IMR-90 (cell line): Measurements from ENCODE around the gene ART4. TPM values are rescaled to one million over a fixed set of nuclear protein-coding genes. Genes with fewer than 3 reads are reported as not detected.

ENCODE experiments used
- ATAC-seq: fragments of 200-7000 bp; cut with Tn5 transposase; 2 replicates; pipeline ENCODE4 v1.9.1; 2020; ENCODE audit warnings: low read depth, mild to moderate bottlenecking, moderate library complexity
- BruUV-seq: library from RNA; stranded (reverse); fragments of 400-500 nt; replicated peaks from 2 replicates; lab custom pipeline; 2021; lab: Mats Ljungman, UMichigan
- CTCF ChIA-PET: fragments of 300-600 bp; formaldehyde crosslinking; extraction: SDS; loops from one replicate; lab custom pipeline; 2021; ENCODE audit warnings: antibody characterized with exemption; lab: Yijun Ruan, JAX
- POLR2A ChIA-PET: fragments of 300-600 bp; sonication (Branson Sonifier 250); formaldehyde crosslinking; loops from one replicate; lab custom pipeline; 2022; ENCODE audit warnings: antibody characterized with exemption; ENCODE audit not compliant: unreplicated experiment; lab: Charles Lee
- DNase-seq: peaks from one replicate; pipeline ENCODE4 v3.0.0; 2013
- H2AFZ ChIP-seq: replicated peaks from 2 replicates; pipeline ENCODE3; 2013; ENCODE audit warnings: low read length, mild to moderate bottlenecking; ENCODE audit not compliant: poor library complexity
- H2AK5ac ChIP-seq: 2 replicates; pipeline ENCODE4 v1.6.1; 2013; ENCODE audit warnings: low read depth, low read length, inconsistent platforms
- H2AK9ac ChIP-seq: replicated peaks from 2 replicates; pipeline ENCODE3; 2013; ENCODE audit warnings: mild to moderate bottlenecking, low read depth, low read length, moderate library complexity; ENCODE audit not compliant: poor library complexity
- H2BK120ac ChIP-seq: 2 replicates; pipeline ENCODE4 v1.6.1; 2013; ENCODE audit warnings: low read depth, low read length, inconsistent platforms
- H2BK15ac ChIP-seq: 3 replicates; pipeline ENCODE4 v1.6.1; 2013; ENCODE audit warnings: low read depth, low read length, inconsistent platforms
- H2BK20ac ChIP-seq: 2 replicates; pipeline ENCODE4 v1.6.1; 2013; ENCODE audit warnings: low read depth, mild to moderate bottlenecking, inconsistent platforms, low read length, moderate library complexity
- H2BK5ac ChIP-seq: 2 replicates; pipeline ENCODE4 v1.6.1; 2013; ENCODE audit warnings: mild to moderate bottlenecking, low read depth, low read length, inconsistent platforms; ENCODE audit not compliant: poor library complexity, severe bottlenecking
- H3K14ac ChIP-seq: replicated peaks from 2 replicates; pipeline ENCODE4 v1.6.1; 2013; ENCODE audit warnings: low read depth, low read length, inconsistent platforms
- H3K18ac ChIP-seq: 2 replicates; pipeline ENCODE4 v1.6.1; 2013; ENCODE audit warnings: low read depth, low read length, control low read depth
- H3K23ac ChIP-seq: 2 replicates; pipeline ENCODE4 v1.6.1; 2013; ENCODE audit warnings: low read depth, low read length, inconsistent platforms
- H3K27ac ChIP-seq: 2 replicates; pipeline ENCODE4 v1.5.1; 2013; ENCODE audit warnings: mild to moderate bottlenecking, control low read depth, low read length; ENCODE audit not compliant: insufficient read depth
- H3K27me3 ChIP-seq: 2 replicates; pipeline ENCODE4 v1.6.1; 2013; ENCODE audit warnings: low read length; ENCODE audit not compliant: control insufficient read depth, insufficient read depth
- H3K36me3 ChIP-seq: 2 replicates; pipeline ENCODE4 v1.6.1; 2013; ENCODE audit warnings: low read length, mixed read lengths; ENCODE audit not compliant: control insufficient read depth, insufficient read depth
- H3K4ac ChIP-seq: 2 replicates; pipeline ENCODE4 v1.6.1; 2013; ENCODE audit warnings: low read depth, low read length, inconsistent platforms
- H3K4me1 ChIP-seq: 2 replicates; pipeline ENCODE4 v1.6.1; 2013; ENCODE audit warnings: low read length, mixed read lengths; ENCODE audit not compliant: control insufficient read depth, insufficient read depth
- H3K4me2 ChIP-seq: 2 replicates; pipeline ENCODE4 v1.6.1; 2013; ENCODE audit warnings: low read depth, mild to moderate bottlenecking, control low read depth, low read length, moderate library complexity
- H3K4me3 ChIP-seq: 2 replicates; pipeline ENCODE4 v1.5.1; 2013; ENCODE audit warnings: low read depth, mild to moderate bottlenecking, control low read depth, low read length, moderate library complexity; ENCODE audit not compliant: insufficient read depth
- H3K56ac ChIP-seq: 2 replicates; pipeline ENCODE4 v1.6.1; 2013; ENCODE audit warnings: low read length, inconsistent platforms; ENCODE audit not compliant: insufficient read depth; ENCODE audit errors: extremely low read depth
- H3K79me1 ChIP-seq, 2 experiments: 2 replicates each; pipeline ENCODE4 v1.6.1; 2013; ENCODE audit warnings: low read length in 2 of 2, inconsistent platforms in 1 of 2, low read depth in 1 of 2
- H3K9ac ChIP-seq: 2 replicates; pipeline ENCODE4 v1.6.1; 2013; ENCODE audit warnings: low read depth, low read length, control low read depth
- H3K9me1 ChIP-seq: 2 replicates; pipeline ENCODE4 v1.6.1; 2013; ENCODE audit warnings: low read length, inconsistent platforms; ENCODE audit not compliant: insufficient read depth
- H3K9me3 ChIP-seq: 2 replicates; pipeline ENCODE4 v1.6.1; 2013; ENCODE audit warnings: low read length; ENCODE audit not compliant: control insufficient read depth, insufficient read depth
- H4K20me1 ChIP-seq: 2 replicates; pipeline ENCODE4 v1.6.1; 2013; ENCODE audit warnings: low read length, inconsistent platforms; ENCODE audit not compliant: insufficient read depth
- H4K5ac ChIP-seq: 2 replicates; pipeline ENCODE4 v1.6.1; 2013; ENCODE audit warnings: mild to moderate bottlenecking, low read depth, low read length, control low read depth
- H4K8ac ChIP-seq, 2 experiments: 2 replicates each; pipeline ENCODE4 v1.6.1; 2013; ENCODE audit warnings: low read depth in 2 of 2, low read length in 2 of 2, control low read depth in 1 of 2, inconsistent platforms in 1 of 2
- H4K91ac ChIP-seq: 2 replicates; pipeline ENCODE4 v1.6.1; 2013; ENCODE audit warnings: low read depth, low read length, inconsistent platforms; ENCODE audit not compliant: insufficient read depth
- BHLHE40 ChIP-seq: fragments of 150-350 bp; IDR thresholded peaks from 2 replicates; pipeline ENCODE4 v1.6.1; 2016; ENCODE audit warnings: mild to moderate bottlenecking, low read depth, low read length
- CEBPB ChIP-seq: IDR thresholded peaks from 2 replicates; pipeline ENCODE4 v1.6.1; 2012; ENCODE audit warnings: low read depth, low read length, improper control_type of control experiment
- CHD1 ChIP-seq: IDR thresholded peaks from 2 replicates; pipeline ENCODE4 v1.6.1; 2012; ENCODE audit warnings: low read depth, low read length, improper control_type of control experiment
- CTCF ChIP-seq: conservative IDR thresholded peaks from 2 replicates; pipeline ENCODE4 v1.5.1; 2012; ENCODE audit warnings: mild to moderate bottlenecking, low read depth, low read length, improper control_type of control experiment
- FOS ChIP-seq: fragments of 150-350 bp; IDR thresholded peaks from 2 replicates; pipeline ENCODE4 v1.6.1; 2016; ENCODE audit warnings: low read depth, low read length
- MAFK ChIP-seq: IDR thresholded peaks from 2 replicates; pipeline ENCODE4 v1.6.1; 2012; ENCODE audit warnings: low read depth, low read length, improper control_type of control experiment
- MAZ ChIP-seq: IDR thresholded peaks from 2 replicates; pipeline ENCODE4 v1.6.1; 2012; ENCODE audit warnings: low read depth, mild to moderate bottlenecking, low read length, improper control_type of control experiment, moderate library complexity, borderline replicate concordance
- MXI1 ChIP-seq: IDR thresholded peaks from 2 replicates; pipeline ENCODE4 v1.6.1; 2012; ENCODE audit warnings: low read depth, mild to moderate bottlenecking, low read length, moderate library complexity, borderline replicate concordance
- NFE2L2 ChIP-seq: fragments of 150-350 bp; IDR thresholded peaks from 2 replicates; pipeline ENCODE4 v1.6.1; 2016; ENCODE audit warnings: low read depth, mild to moderate bottlenecking, low read length
- POLR2A ChIP-seq: IDR thresholded peaks from 2 replicates; pipeline ENCODE4 v1.6.1; 2012; ENCODE audit warnings: mild to moderate bottlenecking, low read depth, low read length
- RAD21 ChIP-seq: IDR thresholded peaks from 2 replicates; pipeline ENCODE4 v1.6.1; 2012; ENCODE audit warnings: low read length, improper control_type of control experiment
- RCOR1 ChIP-seq: IDR thresholded peaks from 2 replicates; pipeline ENCODE4 v1.6.1; 2012; ENCODE audit warnings: mild to moderate bottlenecking, low read length, improper control_type of control experiment; ENCODE audit not compliant: insufficient replicate concordance
- RFX5 ChIP-seq: IDR thresholded peaks from 2 replicates; pipeline ENCODE4 v1.8.0; 2012; ENCODE audit warnings: low read depth, mild to moderate bottlenecking, low read length, moderate library complexity
- USF2 ChIP-seq: fragments of 150-350 bp; IDR thresholded peaks from 2 replicates; pipeline ENCODE4 v1.6.1; 2017; ENCODE audit warnings: mild to moderate bottlenecking, antibody characterized with exemption, low read length, low read depth
- WGBS, 2 experiments: methylation state at CpG; one replicate each; pipeline versions ENCODE4 v1.1.5 to v1.1.7; 2013; ENCODE audit warnings: missing lambda C conversion rate in 2 of 2; ENCODE audit not compliant: insufficient read length in 1 of 2; ENCODE audit errors: extremely low coverage in 2 of 2; 5-methylcytosine and 5-hydroxymethylcytosine counted together
- dilution Hi-C: fragments of 300-500 bp; cut with HindIII; formaldehyde crosslinking; loops from one replicate; pipeline ENCODE4 v1.14.3; 2018; ENCODE audit warnings: low sequenced_read_pairs; ENCODE audit not compliant: unreplicated experiment
- in situ Hi-C: fragments of 300-500 bp; cut with MboI; formaldehyde crosslinking; loops from 3 replicates; pipeline ENCODE4 v1.14.3; 2019; ENCODE audit warnings: low sequenced_read_pairs, inconsistent platforms, mixed read lengths
- intact Hi-C: fragments of 100-400 bp; cut with micrococcal nuclease; formaldehyde crosslinking; loops from 2 replicates; pipeline ENCODE4 v1.10.0; 2022
- polyA plus RNA-seq, 3 experiments: library from polyadenylated mRNA; depleted of rRNA; stranded (reverse); fragments of >200 nt; gene quantifications; 2 replicates each; pipeline ENCODE4 v1.2.3, GENCODE V29; 2012; ENCODE audit warnings: low replicate concordance in 1 of 3
- total RNA-seq: library from RNA; depleted of rRNA; stranded (reverse); fragments of >200 nt; gene quantifications from 2 replicates; pipeline ENCODE4 v1.2.3, GENCODE V29; 2012

ART4 gene
- total and polyA plus RNA-seq, 2 of the 4 experiments (the other 2 are of a cell fraction) = not detected

GRCh38 chr12:14842315-14842714 is 1.0 kb downstream of the ART4 start:
- no peak for ATAC-seq
- POLR2A ChIA-PET = no interaction called here

More at GRCh38 chr12:14842315-14842714, 1.0 kb downstream of the ART4 start:
- peak overlapping the region; percentile 66; the same call in 1 of the 2 replicates for H2BK120ac ChIP-seq
- intact Hi-C loops = loop anchor here (10.0 kb wide), 1 partner anchor 208 kb away; no protein-coding TSS in a partner anchor
- dilution Hi-C loops = no loop called here
- no peak overlapping the region for H3K4me3 ChIP-seq
- H4K20me1 ChIP-seq = no peaks in the 10 kb centered on the region
- no peaks in the 10 kb centered on the region for H3K27me3 ChIP-seq
- no CpG with 5 or more reads among the region's 3 CpGs for WGBS, 2 experiments
- no peak overlapping the region for H3K56ac ChIP-seq
- no peaks in the 10 kb centered on the region for H3K79me1 ChIP-seq
- no peak overlapping the region for H3K4me2 ChIP-seq
- H3K27ac ChIP-seq = no peak overlapping the region
- H3K36me3 ChIP-seq = no peaks in the 10 kb centered on the region
- no peak overlapping the region for H3K14ac ChIP-seq
- DNase-seq = no peak
- H3K23ac ChIP-seq = no peak overlapping the region
- H3K9me1 ChIP-seq = no peaks in the 10 kb centered on the region; the same call in 1 of the 2 replicates
- CTCF ChIA-PET = no interaction called here
- peak overlapping the region; percentile 45; the same call in 1 of the 2 replicates for H3K4ac ChIP-seq
- no peak overlapping the region; a peak in 1 of 4 replicates for H4K8ac ChIP-seq
- no peak overlapping the region for H2AK9ac ChIP-seq
- no peak overlapping the region for H3K18ac ChIP-seq
- no peak overlapping the region for H2AK5ac ChIP-seq
- H3K4me1 ChIP-seq = peaks cover 3% of the 10 kb centered on the region; the same call in 1 of the 2 replicates
- H2BK20ac ChIP-seq = no peak overlapping the region
- in situ Hi-C loops = loop anchor here (5.0 kb wide), 1 partner anchor 155 kb away; no protein-coding TSS in a partner anchor
- no peak overlapping the region for H2BK15ac ChIP-seq
- no peaks in the 10 kb centered on the region for H3K9me3 ChIP-seq
- no peak overlapping the region for H4K91ac ChIP-seq
- H2AFZ ChIP-seq = no peak overlapping the region
- H4K5ac ChIP-seq = no peak overlapping the region
- no peak overlapping the region for H3K9ac ChIP-seq
- TF ChIP-seq MAFK (no peak), RAD21 (no peak), NFE2L2 (no peak), POLR2A (no peak), MXI1 (no peak), RFX5 (no peak), RCOR1 (no peak), CEBPB (no peak), MAZ (no peak), BHLHE40 (no peak), CHD1 (no peak), FOS (no peak), USF2 (no peak), CTCF (no peak)
- no TSS peak for BruUV-seq
- H2BK5ac ChIP-seq = peak overlapping the region; percentile 74
